Right renal pelvis (tissue), 4 donors: ENCODE measurements around the gene LCAT. TPM values are rescaled to one million over a fixed set of nuclear protein-coding genes. Genes with fewer than 3 reads are reported as not detected.
A peak's percentile ranks its signal among the peaks of the same experiment; 100 is the strongest.

ENCODE experiments used
- DNase-seq, 4 donors: peaks; one replicate each; pipeline ENCODE4 v3.0.0-alpha.2; 2013; ENCODE audit warnings: low read depth in 4 of 4, low spot score in 3 of 4, missing footprints in 1 of 4
- polyA plus RNA-seq, 4 donors: library from polyadenylated mRNA; unstranded; fragments of 120-200 nt; gene quantifications; one replicate each; pipeline ENCODE4 v1.2.1, GENCODE V29; 2013; ENCODE audit not compliant: insufficient read length in 4 of 4

Gene LCAT
- polyA plus RNA-seq, 4 donors: 15.8 to 21.7 (median 19.1) TPM

DNA sequence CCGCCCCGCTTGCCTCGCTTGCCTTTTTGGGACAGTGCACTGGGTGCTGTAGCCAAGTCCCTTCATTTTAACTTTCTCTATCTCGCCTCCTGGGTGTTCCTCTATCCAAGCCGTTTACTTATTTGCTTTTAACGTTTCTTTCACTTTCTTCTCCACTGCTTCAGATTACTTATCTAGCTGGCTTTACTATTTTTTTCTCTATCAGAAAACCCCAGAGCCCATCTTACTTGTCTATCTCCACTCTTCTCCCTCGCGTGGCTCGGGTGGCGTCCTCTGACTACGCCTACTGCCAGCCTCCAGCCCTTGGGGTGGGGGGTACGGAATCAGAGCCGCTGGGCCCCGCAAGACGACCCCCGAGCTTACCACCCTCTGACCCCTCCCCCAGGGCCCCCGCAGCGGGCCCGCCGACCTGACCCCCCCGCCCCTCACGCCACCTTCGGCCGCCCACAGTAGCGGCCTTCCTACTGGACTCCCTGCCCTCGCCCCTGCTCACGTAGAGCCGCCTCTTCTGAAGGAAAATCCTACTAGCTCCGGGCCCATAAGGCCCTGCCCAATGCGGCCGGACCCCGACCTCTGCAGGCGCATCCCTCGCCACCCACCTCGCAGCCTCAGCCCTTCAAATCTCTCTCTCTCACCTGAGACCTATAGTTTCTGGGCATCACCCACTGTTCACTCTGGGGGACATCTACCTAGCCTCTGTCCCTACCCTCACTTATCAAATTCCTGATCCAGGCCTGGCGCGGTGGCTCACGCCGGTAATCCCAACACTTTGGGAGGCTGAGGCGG, 25.5 kb upstream of the LCAT start:
- no peak for DNase-seq

DNA sequence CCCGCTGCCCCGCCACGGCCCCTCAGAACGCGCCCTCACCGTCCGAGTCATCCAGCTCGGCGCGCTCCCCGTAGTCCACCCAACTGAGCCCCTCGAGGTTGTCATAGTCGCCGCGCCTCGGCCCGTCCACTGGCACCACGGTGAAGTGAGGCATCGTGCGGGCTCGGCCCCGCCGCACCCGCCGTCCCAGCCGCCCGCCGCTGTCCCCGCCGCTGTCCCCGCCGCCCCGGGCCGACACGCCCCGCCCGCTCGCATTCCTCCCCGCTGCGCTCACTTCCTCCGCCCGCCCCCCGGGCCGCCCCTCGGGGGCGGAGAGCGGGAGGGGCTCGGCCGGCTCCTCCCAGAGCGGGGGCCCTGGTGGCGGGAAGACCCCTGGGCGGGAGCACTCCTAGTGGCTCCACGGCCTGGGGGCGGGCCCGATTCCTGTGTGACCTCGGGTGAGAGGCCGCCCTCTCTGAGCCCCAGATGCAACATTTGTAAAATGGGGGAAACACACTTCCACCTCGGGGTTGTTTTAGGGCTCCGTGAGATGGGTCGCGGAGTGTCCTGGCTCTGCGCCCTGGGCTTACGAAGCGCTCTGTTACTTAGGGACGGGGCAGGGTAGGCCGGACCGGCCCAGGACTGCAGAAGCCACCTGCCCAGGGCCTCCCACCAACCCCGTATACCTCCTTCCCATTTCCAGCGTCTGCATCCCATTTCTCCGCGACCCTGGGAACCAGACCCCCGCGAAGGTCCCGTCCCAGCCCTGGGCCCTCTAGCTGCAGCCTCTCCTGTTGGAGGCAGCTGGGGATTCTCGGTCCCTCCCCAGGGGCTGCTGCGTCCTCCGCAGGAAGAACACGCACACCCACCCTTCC, 24.7 kb upstream of the LCAT start, which contains the start of gene SLC12A4:
SLC12A4 (minus strand) TSS at position 238 of the 854 bp plus-strand sequence; CDS start at position 154, 84 bp downstream.
- peak; percentile 74 to 83 (median 80) for DNase-seq

DNA sequence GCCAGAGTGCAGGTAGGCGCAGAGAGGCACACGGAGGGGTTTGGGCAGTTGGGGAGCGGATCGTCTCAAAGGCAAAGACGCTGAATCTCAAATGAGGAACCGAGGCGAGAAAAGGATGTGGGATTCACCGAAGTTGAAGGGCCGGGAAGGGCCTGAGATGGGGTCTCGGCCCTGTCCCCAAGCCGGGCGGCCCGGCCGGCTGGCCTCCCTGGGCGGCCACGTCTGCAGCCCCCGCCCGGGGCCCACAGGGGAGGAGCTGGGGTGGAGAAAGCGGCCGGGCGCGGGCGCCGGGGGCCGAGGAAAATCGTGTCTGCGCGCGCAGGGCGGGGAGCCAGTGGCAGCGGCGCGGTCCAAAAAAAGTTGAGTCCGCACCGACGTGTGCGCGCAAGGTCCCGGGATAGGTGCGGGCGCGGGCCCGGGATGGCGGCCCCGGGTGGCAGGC, 24.1 kb upstream of the LCAT start:
- DNase-seq: no peak

DNA sequence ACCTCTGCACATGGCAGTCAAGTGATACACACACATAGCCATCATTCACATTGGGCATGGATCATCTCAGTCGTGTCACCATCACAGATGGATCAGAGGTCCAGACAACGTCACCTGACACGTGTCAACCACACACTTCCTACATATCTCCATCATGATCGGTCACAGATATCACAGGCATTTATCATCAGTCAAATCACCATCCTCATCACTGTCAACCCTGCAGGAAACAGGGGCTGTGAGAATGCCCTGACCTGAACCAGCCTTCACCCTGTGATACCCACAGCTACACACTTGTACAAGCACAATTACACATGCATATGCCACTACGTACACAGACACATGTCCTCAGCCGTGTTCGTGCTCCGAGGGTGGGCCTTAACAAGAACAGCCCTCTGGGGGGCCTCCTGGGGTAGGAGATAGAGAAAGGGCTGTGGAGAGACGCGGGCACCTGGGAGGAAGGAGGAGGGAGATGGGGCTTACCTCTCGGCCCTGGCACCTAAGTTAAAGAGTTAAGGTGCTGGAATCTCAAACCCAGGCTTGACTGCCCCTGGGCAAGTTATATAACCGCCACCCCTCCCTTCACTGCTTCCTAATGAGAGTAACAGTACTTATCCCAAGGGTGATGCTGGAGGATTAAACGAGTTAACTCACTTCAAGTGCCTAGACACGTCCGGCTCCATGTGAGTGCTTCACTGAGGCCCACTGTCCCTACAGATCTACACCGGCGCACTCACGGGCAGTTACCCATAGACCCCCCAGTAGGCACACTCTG, 23.4 kb upstream of the LCAT start:
- no peak for DNase-seq

DNA sequence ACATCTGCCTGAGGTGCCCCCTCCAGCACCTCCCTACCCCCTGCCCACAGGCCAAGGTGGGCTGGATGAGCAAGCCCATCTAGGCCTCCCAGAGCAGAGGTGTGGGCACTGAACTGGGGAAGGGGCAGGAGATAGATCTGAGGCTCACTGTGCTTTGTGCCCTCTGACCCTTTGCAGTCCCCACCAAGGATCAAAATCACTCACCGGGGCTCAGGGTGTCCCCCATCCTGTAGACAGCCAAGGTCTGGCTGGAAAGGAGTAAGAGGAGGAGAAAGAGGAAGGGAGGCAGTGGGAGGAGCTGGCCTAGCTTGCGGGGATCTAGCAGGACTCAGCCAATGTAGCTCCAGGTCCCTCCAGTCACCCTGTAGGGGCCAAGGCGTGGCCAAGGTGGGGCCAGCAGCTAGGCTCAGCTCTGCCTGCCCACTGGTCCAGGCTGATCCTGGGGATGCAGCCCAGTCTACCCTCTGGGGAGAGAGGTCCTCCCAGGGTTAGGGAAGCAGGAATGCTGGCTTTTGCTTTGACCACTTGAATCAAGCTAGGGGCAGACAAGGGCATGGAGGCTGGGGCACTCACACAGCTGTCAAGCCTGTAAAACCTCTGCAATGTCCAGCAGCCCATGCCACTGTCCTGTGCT, 22.7 kb upstream of the LCAT start:
- DNase-seq: no peak

DNA sequence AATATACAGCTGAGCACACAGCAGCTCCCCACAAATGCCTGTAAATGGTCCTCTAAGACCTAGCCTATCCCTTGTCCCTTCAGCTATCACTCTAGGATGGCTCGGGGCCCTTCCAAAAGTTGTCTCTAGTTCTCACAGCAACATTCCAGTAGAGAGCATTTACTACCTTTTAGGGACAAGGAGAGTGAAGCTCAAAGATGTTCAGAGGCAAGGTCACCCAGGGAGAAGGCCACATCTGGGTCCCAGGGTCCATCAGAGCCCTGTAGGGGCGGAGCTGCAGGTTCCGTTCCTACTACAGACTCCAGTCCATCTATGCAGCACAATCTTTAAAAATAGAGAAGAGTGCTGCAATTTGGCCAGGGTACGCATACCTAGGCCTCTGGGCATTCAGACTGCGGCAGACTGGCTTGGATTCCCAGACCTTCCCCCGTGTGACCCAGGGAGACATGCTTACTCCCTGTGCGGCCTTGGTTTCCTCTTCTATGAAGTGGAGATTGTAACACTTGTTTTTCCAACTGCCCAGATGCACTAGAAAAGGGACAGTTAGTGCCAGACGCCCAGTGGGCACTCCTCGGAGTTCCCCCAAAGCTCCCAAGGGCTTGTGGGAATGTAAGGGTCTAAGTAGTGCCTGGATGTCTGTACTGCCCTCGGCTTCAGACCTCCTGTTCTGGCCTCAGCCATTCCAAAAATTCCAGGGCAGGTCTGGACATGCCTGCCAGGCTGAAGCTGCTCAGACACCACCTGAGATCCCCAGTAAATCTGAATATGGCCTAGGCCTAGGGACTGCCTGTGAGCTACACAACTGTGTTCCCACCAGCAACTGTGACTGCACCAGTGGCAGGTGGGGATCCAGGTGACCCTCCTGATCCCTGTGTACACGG, 22.0 kb upstream of the LCAT start:
- no peak for DNase-seq

DNA sequence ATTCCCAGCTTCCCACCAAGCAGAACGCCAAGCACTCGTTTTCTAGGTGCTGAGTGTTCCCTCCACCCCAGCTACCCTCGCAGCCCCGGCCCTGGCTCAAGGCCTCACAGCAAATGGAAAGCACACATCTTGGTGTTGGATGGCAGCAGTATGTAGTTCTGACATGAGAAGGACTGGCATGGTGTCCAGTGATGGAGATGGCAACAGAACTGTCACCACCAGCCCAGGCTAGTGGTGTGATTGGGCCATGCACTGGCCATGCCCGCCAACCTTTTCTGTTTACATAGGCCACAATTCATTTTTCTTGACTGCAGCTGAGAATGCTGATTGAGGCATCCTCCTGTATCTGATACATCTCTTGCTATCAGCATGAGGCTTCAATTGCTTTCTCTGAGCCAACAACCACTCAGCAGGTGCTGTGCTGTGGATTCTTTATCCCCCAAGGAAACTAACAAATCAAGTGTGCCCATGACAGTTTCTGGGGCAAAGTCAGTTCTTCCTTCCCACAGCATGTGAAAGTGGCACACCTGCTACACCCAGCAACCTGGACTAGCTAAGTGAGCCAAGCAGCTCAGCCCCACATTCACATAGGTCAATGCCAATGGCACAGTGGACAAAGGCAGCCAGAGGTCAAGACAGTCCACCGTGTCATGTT, 20.7 kb upstream of the LCAT start:
- no peak for DNase-seq

DNA sequence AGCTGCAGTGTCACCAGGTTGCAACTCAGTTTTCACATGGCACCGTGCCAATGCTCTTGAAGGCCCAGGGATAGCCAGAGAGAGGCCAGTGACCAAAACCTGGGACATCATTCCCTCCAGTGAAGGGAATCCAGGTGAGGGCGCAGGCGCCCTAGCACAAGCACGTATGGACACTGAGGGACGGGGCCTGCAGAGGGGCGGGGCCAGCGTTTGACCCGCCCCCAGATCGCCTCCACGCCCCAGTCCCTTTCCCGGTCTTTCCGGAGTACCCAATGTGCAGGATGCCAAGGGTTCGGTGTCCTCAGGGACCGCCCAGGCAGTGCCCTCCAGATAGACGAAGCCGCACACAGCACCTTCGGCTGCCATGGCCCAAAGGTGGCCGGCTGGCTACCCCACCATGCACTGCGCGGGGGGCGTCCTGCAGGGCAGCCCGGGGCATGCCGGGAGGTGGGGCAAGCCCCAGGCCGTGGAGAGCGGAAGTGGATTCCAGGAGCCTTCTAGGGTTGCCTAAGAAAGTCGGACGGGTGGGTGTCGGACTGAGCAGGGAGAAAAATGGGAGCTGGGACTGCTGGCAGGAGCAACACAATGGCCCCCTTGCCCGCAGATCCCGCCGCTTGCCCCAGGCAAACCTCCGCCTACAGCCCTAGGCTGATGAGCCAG, 19.9 kb upstream of the LCAT start:
- DNase-seq: no peak

DNA sequence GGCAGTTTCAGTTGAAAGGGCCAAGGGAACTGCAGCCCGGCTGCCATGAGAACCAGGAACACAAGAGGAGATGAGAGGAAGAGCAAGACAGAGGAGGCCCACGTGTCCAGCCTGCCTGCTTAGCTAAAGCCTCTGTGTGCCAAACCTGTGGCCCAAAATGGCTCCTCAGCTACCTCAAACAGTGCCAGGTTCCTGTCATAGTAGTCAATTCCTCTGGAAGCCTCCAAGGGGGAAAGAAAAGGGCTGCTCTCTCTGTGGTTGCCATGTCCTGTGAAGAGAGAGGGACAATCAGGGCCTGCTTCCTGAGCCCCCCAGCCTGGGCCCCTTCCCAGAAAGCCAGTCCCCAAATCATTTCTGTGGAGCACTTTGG, 19.4 kb upstream of the LCAT start:
- DNase-seq: no peak

DNA sequence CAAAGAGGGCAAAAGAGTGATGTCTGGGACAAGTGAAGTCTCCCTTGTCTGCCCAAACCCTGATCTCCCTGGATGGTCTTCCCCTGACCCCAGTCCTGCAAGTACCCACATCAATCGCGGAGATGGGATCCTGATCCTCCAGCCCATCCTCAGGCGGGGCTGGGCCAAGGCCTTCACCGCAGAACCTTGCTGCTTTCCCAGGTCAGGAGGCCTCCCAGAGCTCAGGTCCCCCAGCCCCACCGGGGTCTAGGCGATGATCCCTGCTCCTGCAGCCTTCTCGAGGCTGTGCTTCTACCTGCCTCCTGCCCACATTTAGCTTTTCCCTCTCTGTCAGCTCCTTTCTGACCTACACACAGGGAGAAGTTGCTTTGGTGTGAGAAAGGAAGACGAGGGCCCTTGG, 18.2 kb upstream of the LCAT start:
- DNase-seq: no peak

DNA sequence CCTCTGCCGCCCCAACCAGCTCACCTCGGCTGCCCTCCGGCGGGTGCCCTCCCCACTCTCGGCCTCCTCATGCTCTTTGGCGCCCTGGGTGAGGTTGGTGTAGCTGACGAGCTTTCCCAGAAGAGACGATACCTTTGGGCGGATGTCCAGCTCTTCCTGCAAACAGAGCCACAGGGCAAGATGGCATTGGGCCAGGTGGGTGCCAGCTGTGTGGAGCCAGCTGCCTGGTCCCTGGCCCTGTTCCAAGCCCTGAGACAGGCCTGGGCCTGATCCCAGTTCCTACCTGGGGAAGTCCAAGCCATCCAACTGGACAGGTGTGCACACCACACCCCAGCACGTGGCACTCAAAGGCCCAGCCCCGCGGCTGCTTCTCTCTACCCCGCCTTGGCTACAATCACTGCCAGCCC, 17.6 kb upstream of the LCAT start:
- DNase-seq: no peak

DNA sequence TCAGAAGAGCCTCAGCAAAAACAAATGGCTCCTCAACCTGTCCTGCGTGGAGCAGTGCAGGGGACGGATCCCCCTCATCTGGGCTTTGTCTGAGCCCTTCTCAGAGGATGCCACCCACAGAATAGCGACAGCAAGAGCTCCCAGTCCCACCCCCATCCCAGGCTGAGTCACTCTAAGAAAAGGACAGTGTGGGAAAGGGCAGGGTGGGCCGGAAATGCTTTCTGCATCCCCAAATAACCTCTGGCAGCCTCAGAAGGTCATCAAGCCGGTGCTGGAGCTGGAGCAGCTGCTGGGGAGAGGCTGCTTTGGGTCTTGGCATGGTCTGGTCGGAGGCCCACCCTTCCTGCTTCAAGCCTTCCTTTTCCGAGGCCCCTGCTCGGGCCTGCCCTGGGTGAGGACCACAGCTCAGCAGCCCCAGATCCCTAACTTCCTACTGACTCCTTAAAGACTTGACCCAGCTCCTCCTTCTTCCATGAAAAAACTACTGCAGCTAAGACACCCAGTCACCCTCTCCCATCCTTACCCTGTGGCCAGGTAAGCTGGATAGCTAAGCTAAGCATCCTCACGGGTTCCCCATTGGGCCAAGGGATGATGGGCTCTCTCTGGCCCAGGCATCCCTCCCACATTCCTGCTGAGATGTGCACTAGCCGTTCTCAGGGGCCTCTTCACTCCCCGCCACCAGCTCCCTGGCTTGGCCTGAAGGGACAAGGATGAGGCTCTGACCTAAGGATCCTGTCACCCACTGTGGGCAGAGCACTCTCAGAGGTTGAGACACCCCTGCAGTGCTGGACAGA, 15.8 kb upstream of the LCAT start:
- DNase-seq: no peak

DNA sequence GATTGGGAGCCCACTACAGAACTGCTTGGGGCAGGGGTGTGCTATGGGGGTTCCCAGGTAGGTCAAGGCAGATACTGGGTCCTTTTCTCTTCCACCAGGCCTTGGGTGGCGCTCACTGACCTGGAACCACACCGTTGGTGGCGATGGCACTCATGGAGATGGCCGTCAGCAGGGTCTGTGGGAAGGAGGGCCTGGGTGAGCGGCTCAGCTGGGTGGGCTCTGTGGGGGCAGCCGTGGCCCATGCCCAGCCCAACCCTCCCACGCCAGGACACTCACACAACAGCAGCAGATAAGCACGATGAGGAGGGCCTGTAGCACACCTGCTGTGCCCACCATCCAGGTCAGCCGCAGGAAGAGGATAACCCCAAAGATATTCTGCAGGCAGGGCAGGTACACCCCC, 13.7 kb upstream of the LCAT start:
- no peak for DNase-seq

DNA sequence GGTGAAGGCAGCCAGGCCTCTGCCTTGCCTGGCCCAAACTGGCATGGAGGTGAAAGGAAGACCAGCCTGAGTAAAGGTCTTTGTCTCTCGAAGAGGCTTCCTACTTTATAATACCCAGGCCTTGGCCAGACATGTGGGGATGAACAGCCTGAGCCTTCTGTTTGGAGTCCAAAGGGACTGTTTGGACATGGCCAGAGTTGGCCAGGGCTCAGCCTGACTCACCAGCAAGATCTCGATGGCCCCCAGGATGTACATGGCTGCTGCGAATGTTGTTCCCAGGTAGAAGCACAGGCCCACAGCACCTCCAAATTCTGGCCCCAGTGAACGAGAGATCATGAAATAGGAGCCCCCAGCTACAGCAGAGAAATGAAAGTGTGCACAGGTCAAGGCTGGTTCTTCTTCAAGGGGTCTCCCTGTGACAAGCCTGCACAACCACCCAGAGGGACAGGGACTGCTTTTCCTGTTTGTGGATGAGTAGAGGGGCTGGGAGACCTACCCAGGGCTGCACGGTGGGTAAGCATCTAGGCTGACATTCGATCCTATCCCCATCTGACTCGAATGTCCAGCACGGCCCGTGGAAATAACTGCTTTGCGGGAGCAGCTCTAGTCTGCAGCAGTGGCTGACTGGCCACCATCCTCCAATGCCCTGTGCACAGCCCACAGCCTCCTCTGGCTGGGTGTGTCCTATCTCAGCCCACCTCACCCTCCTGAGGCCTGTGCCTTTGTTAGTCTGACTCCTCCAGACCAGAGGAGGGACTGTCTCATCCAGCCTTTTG, 10.7 kb upstream of the LCAT start:
- no peak for DNase-seq

DNA sequence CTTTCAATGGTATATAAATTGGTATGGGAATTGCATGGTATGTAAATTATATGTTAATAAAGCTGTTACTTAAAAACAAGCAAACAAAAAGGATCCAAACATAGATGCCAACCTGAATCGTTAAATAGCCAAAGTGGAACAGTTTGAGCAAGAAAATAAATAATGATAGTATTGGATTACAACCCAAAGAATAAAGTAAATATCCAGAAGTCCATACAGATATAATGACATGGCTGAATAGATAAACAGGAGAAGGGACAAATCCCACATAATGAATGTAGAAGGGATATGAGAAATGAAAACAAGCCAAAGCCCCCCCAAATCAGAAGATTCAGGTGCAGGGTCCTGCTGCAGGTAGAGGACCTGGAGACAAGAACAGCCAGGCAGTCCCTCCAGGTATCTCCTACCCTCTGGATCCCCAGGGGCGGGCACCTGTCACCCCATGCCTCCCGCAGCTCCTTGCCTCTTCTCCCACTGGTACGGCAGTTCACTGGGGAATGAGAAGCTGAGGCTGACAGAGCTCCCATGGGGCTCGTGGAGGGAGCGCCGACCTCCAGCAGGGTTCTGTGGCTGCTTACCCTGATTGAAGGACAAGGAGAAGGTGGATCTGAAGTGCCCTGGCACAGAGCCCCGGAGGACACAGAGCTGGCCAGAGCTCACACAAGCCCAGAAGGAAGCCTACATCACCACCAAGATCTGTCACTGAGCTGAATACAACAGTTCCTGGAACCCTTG, 9.9 kb upstream of the LCAT start:
- DNase-seq: no peak

DNA sequence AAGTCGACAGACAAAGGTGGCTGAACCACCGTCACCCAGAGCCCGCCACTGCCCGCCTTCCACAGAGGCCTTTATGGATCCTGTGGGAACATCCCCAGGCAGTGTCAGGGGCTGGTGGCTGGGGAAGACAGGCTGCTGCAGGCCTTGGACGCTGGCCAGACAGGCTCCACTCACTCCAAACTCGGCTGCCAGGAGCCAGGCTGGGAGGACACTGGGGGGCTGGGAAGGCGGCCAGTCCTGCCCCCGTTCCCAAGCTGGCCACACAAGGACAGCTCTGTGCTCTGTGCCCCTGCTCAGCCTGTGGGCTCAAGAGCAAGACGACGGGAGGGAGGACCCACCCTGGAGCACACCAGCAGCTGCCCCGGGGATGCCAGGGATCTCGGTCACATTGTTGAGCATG, 7.6 kb upstream of the LCAT start:
- DNase-seq: no peak
